ENCODE measurements around the gene CHRNB2. TPM values are rescaled to one million over a fixed set of nuclear protein-coding genes. Genes with fewer than 3 reads are reported as not detected.
A peak's percentile ranks its signal among the peaks of the same experiment; 100 is the strongest.

The CHRNB2 gene
- polyA plus RNA-seq (2013, experiment 1 of 2): 0.66 TPM
- polyA plus RNA-seq (2013, experiment 2 of 2): 0.51 TPM

GRCh38 chr1:154567386-154568156 is at the start of gene CHRNB2:
Gene CHRNB2 (plus strand): TSS chr1:154567778. CDS start chr1:154568045, 267 bp downstream.
- peak within 1 kb of the TSS; percentile 91 for H2AFZ ChIP-seq (ENCODE audit: low read length)
- peak within 1 kb of the TSS; percentile 85 for H3K4me2 ChIP-seq (ENCODE audit: insufficient read depth, low read length, poor library complexity, severe bottlenecking)
- H3K23ac ChIP-seq (ENCODE audit: low read depth, low read length, poor library complexity): peak within 1 kb of the TSS; percentile 16
- no peak within 1 kb of the TSS for H4K91ac ChIP-seq (ENCODE audit: low read depth, low read length, poor library complexity)
- no peaks in the 10 kb centered on the region for H3K9me3 ChIP-seq (replicated peaks in 1 of 2; ENCODE audit: control insufficient read depth in 2 of 2, insufficient read depth in 1 of 2, low read depth in 1 of 2, low read length in 2 of 2)
- H3K4ac ChIP-seq (ENCODE audit: low read length): no peak within 1 kb of the TSS
- no peaks in the 10 kb centered on the region for H3K79me1 ChIP-seq (ENCODE audit: low read depth, low read length)
- no peak within 1 kb of the TSS for H2BK15ac ChIP-seq (ENCODE audit: low read length)
- peak within 1 kb of the TSS; percentile 70 to 78 for H3K4me3 ChIP-seq (ENCODE audit: low read length in 2 of 2)
- peaks cover 3 to 29% of the 10 kb centered on the region in 2 donors for H3K36me3 ChIP-seq (replicated peaks in 1 of 2; ENCODE audit: control insufficient read depth in 2 of 2, insufficient read depth in 2 of 2, low read length in 2 of 2)
- H4K8ac ChIP-seq (ENCODE audit: low read depth, low read length): no peak within 1 kb of the TSS
- no peak within 1 kb of the TSS for H2BK120ac ChIP-seq (ENCODE audit: low read depth, low read length)
- peaks cover 0 to 12% (median 0%) of the 10 kb centered on the region in 3 experiments for H3K27me3 ChIP-seq (ENCODE audit: control insufficient read depth in 3 of 3, insufficient read depth in 3 of 3, low read depth in 1 of 3, low read length in 3 of 3)
- peak within 1 kb of the TSS; percentile 15 for H3K18ac ChIP-seq (ENCODE audit: low read length)
- H3K14ac ChIP-seq (ENCODE audit: low read length): peak within 1 kb of the TSS; percentile 49
- H2AK5ac ChIP-seq (ENCODE audit: low read depth, low read length): no peak within 1 kb of the TSS
- peaks cover 8 to 9% of the 10 kb centered on the region in 2 donors for H3K4me1 ChIP-seq (ENCODE audit: control insufficient read depth in 2 of 2, insufficient read depth in 1 of 2, low read depth in 1 of 2, low read length in 2 of 2)
- no CpG with 5 or more reads among the region's 53 CpGs for WGBS, 2 donors (ENCODE audit: extremely low coverage in 2 of 2, insufficient read length in 2 of 2, insufficient replicate concordance in 1 of 2)
- H2BK5ac ChIP-seq (ENCODE audit: low read length): no peak within 1 kb of the TSS
- peak within 1 kb of the TSS; percentile 19 for H3K27ac ChIP-seq (replicated peaks; ENCODE audit: low read length)
- H3K9ac ChIP-seq (ENCODE audit: low read depth, low read length, poor library complexity): peak within 1 kb of the TSS; percentile 16
- H2BK12ac ChIP-seq (ENCODE audit: low read length): no peak within 1 kb of the TSS
- DNase-seq (ENCODE audit: low spot score): peak; percentile 83

GRCh38 chr1:154519591-154519991 is 48.0 kb upstream of the CHRNB2 start:
- Histone ChIP-seq H3K4ac (ENCODE audit: low read length) (no peak overlapping the region), H2BK5ac (ENCODE audit: low read length) (no peak overlapping the region), H2BK12ac (ENCODE audit: low read length) (no peak overlapping the region), H3K14ac (ENCODE audit: low read length) (peak overlapping the region; percentile 49), H3K36me3 (replicated peaks in 1 of 2; ENCODE audit: control insufficient read depth in 2 of 2, insufficient read depth in 2 of 2, low read length in 2 of 2) (no peaks in the 10 kb centered on the region), H3K27ac (replicated peaks; ENCODE audit: low read length) (no peak overlapping the region), H2AK5ac (ENCODE audit: low read depth, low read length) (no peak overlapping the region), H2AFZ (ENCODE audit: low read length) (no peak overlapping the region), H4K8ac (ENCODE audit: low read depth, low read length) (no peak overlapping the region), H2BK120ac (ENCODE audit: low read depth, low read length) (no peak overlapping the region), H4K91ac (ENCODE audit: low read depth, low read length, poor library complexity) (no peak overlapping the region), H3K9ac (ENCODE audit: low read depth, low read length, poor library complexity) (no peak overlapping the region), H3K79me1 (ENCODE audit: low read depth, low read length) (no peaks in the 10 kb centered on the region), H3K4me2 (ENCODE audit: insufficient read depth, low read length, poor library complexity, severe bottlenecking) (no peak overlapping the region), H2BK15ac (ENCODE audit: low read length) (peak overlapping the region; percentile 39), H3K4me1 (ENCODE audit: control insufficient read depth in 2 of 2, insufficient read depth in 1 of 2, low read depth in 1 of 2, low read length in 2 of 2) (no peaks in the 10 kb centered on the region), H3K9me3 (replicated peaks in 1 of 2; ENCODE audit: control insufficient read depth in 2 of 2, insufficient read depth in 1 of 2, low read depth in 1 of 2, low read length in 2 of 2) (no peaks in the 10 kb centered on the region), H3K4me3 (ENCODE audit: low read length in 2 of 2) (no peak overlapping the region), H3K27me3 (ENCODE audit: control insufficient read depth in 3 of 3, insufficient read depth in 3 of 3, low read depth in 1 of 3, low read length in 3 of 3) (peaks cover 0 to 42% (median 0%) of the 10 kb centered on the region in 3 experiments), H3K23ac (ENCODE audit: low read depth, low read length, poor library complexity) (no peak overlapping the region), H3K18ac (ENCODE audit: low read length) (peak overlapping the region; percentile 22)
- no CpG with 5 or more reads among the region's 9 CpGs for WGBS, 2 donors (ENCODE audit: extremely low coverage in 2 of 2, insufficient read length in 2 of 2, insufficient replicate concordance in 1 of 2)
- no peak for DNase-seq (ENCODE audit: low spot score)

- no peak for DNase-seq (ENCODE audit: low spot score)
- Histone ChIP-seq H2AK5ac (ENCODE audit: low read depth, low read length) (no peak overlapping the region), H2BK120ac (ENCODE audit: low read depth, low read length) (no peak overlapping the region), H3K9ac (ENCODE audit: low read depth, low read length, poor library complexity) (no peak overlapping the region), H3K18ac (ENCODE audit: low read length) (no peak overlapping the region), H2BK15ac (ENCODE audit: low read length) (no peak overlapping the region), H3K27me3 (ENCODE audit: control insufficient read depth in 3 of 3, insufficient read depth in 3 of 3, low read depth in 1 of 3, low read length in 3 of 3) (peaks cover 0 to 42% (median 0%) of the 10 kb centered on the region in 3 experiments), H4K91ac (ENCODE audit: low read depth, low read length, poor library complexity) (no peak overlapping the region), H3K4me3 (ENCODE audit: low read length in 2 of 2) (no peak overlapping the region), H3K9me3 (replicated peaks in 1 of 2; ENCODE audit: control insufficient read depth in 2 of 2, insufficient read depth in 1 of 2, low read depth in 1 of 2, low read length in 2 of 2) (no peaks in the 10 kb centered on the region), H3K4me1 (ENCODE audit: control insufficient read depth in 2 of 2, insufficient read depth in 1 of 2, low read depth in 1 of 2, low read length in 2 of 2) (no peaks in the 10 kb centered on the region), H3K36me3 (replicated peaks in 1 of 2; ENCODE audit: control insufficient read depth in 2 of 2, insufficient read depth in 2 of 2, low read length in 2 of 2) (no peaks in the 10 kb centered on the region), H3K79me1 (ENCODE audit: low read depth, low read length) (no peaks in the 10 kb centered on the region), H3K14ac (ENCODE audit: low read length) (no peak overlapping the region), H3K23ac (ENCODE audit: low read depth, low read length, poor library complexity) (no peak overlapping the region), H2BK12ac (ENCODE audit: low read length) (no peak overlapping the region), H2BK5ac (ENCODE audit: low read length) (no peak overlapping the region), H3K4ac (ENCODE audit: low read length) (no peak overlapping the region), H2AFZ (ENCODE audit: low read length) (no peak overlapping the region), H4K8ac (ENCODE audit: low read depth, low read length) (no peak overlapping the region), H3K27ac (replicated peaks; ENCODE audit: low read length) (no peak overlapping the region), H3K4me2 (ENCODE audit: insufficient read depth, low read length, poor library complexity, severe bottlenecking) (no peak overlapping the region)
- WGBS, 2 donors (ENCODE audit: extremely low coverage in 2 of 2, insufficient read length in 2 of 2, insufficient replicate concordance in 1 of 2): no CpG with 5 or more reads among the region's 3 CpGs
Observed at GRCh38 chr1:154520333-154520732, 47.2 kb upstream of the CHRNB2 start.

GRCh38 chr1:154521695-154522094 is 45.9 kb upstream of the CHRNB2 start:
- Histone ChIP-seq H2BK15ac (ENCODE audit: low read length) (no peak overlapping the region), H4K8ac (ENCODE audit: low read depth, low read length) (no peak overlapping the region), H3K27me3 (ENCODE audit: control insufficient read depth in 3 of 3, insufficient read depth in 3 of 3, low read depth in 1 of 3, low read length in 3 of 3) (peaks cover 0 to 37% (median 0%) of the 10 kb centered on the region in 3 experiments), H3K4me1 (ENCODE audit: control insufficient read depth in 2 of 2, insufficient read depth in 1 of 2, low read depth in 1 of 2, low read length in 2 of 2) (no peaks in the 10 kb centered on the region), H2BK120ac (ENCODE audit: low read depth, low read length) (no peak overlapping the region), H3K36me3 (replicated peaks in 1 of 2; ENCODE audit: control insufficient read depth in 2 of 2, insufficient read depth in 2 of 2, low read length in 2 of 2) (no peaks in the 10 kb centered on the region), H3K9me3 (replicated peaks in 1 of 2; ENCODE audit: control insufficient read depth in 2 of 2, insufficient read depth in 1 of 2, low read depth in 1 of 2, low read length in 2 of 2) (no peaks in the 10 kb centered on the region), H3K4me3 (ENCODE audit: low read length in 2 of 2) (no peak overlapping the region), H2BK5ac (ENCODE audit: low read length) (no peak overlapping the region), H3K4ac (ENCODE audit: low read length) (no peak overlapping the region), H3K23ac (ENCODE audit: low read depth, low read length, poor library complexity) (no peak overlapping the region), H3K9ac (ENCODE audit: low read depth, low read length, poor library complexity) (no peak overlapping the region), H2AK5ac (ENCODE audit: low read depth, low read length) (no peak overlapping the region), H3K79me1 (ENCODE audit: low read depth, low read length) (no peaks in the 10 kb centered on the region), H4K91ac (ENCODE audit: low read depth, low read length, poor library complexity) (no peak overlapping the region), H3K14ac (ENCODE audit: low read length) (no peak overlapping the region), H3K18ac (ENCODE audit: low read length) (no peak overlapping the region), H3K27ac (replicated peaks; ENCODE audit: low read length) (no peak overlapping the region), H3K4me2 (ENCODE audit: insufficient read depth, low read length, poor library complexity, severe bottlenecking) (no peak overlapping the region), H2AFZ (ENCODE audit: low read length) (no peak overlapping the region), H2BK12ac (ENCODE audit: low read length) (no peak overlapping the region)
- DNase-seq (ENCODE audit: low spot score): no peak
- WGBS, 2 donors (ENCODE audit: extremely low coverage in 2 of 2, insufficient read length in 2 of 2, insufficient replicate concordance in 1 of 2): no CpG with 5 or more reads among the region's 3 CpGs

Measured in neuronal stem cell (in vitro differentiated cells).